Fibroblast of skin of left quadriceps (primary cell): ENCODE data around the gene RWDD4.

ENCODE experiments used
- DNase-seq, 2 experiments: peaks; one replicate each; pipeline ENCODE4 v3.0.0-alpha.2; 2013; ENCODE audit warnings: low read depth in 2 of 2

RWDD4 gene

DNA sequence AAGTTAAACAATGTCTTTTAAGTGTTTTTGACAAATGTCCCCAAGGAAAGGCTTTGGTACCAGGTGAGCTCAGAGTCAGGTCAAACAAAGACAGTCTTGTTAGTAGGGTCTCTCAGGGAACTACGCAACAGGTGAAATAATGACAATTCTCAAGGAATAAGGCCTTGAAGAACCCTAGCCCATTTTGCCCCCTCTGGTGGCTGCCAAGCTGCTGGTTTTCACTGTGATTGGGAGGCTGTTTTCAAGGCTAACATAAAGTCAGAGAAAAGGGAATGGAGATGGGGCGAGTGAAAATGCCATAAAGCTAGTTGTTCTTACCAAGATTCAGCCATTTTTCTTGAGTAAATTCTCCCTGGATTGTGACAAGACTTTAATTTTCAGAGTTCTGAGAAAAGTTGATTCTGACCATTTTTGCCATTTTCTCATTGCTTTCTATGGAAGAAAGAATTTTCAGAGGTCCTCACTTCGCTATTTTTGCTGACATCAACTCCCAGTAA lies 58.7 kb downstream of the RWDD4 start:
- no peak for DNase-seq

DNA sequence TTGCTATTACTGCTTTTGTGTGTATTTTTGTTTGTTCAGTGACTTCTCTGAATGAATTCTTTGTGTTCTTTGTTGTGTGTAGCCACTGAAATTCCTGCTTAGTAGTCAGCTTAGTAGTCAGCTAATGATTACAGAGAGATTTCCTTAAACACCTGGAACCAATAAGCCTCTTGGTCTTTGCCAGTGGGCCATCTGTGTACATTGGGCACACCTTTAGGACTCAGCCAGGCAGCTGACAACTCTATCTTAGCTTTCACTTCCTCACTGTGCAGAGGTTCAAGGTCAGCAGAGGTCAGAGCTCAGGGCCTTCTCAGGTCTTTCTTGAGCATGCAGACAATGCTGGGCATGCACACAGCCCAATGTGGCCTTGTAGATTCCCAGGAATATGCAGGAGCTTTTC lies 59.3 kb downstream of the RWDD4 start:
- no peak for DNase-seq

- no peak for DNase-seq
These were observed 59.7 kb downstream of the RWDD4 start for GRCh38 chr4:183599284-183599683.

DNA sequence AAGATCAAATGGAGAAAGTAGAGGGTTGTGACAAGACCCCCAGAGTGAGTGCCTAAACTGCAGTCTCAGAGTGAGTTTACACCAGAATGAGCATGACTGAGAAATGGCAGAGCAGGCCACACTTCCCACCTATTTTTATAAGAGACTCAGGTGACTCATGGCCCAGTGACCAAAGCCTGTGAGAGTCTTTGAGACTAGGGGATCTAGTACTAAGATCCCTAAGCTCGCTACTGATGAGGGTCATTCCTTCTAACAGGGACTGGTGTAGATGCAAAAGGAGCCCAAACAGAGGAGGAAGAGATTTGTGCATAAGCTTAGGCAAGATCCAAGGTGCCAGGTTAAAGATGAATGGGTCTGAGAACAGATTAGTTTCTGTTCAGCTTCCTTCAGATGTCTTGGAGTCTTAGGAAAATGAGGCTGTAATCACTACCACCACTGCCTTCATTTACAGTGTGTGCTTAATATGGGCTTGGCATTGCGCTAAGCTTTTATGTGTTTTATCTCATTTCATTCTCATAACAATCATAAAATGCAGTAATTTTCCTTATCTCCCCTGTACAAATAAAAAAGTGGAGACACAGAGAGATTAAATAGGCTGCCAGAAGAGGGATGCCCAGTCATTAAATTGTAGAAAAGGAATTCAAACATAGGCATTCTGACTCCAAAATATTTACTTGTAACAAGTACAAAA lies 62.8 kb downstream of the RWDD4 start:
- DNase-seq = no peak

DNA sequence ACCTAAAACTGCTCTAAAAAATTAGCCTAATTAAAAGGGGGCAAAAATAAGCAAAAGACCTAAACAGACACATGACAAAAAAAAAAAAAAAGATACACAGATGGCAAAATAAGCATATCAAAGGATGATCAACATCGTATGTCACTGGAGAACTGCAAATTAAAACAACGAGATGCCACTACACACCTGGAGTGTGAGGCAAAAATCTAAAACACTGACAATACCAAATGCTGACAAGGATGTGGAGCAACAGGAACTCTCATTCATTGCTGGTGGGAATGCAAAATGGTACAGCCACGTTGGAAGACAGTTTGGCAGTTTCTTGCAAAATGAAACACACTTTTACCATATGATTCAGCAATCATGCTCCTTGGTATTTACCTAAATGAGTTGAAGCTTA lies 64.2 kb downstream of the RWDD4 start:
- DNase-seq = no peak

- no peak for DNase-seq
These were observed 67.7 kb downstream of the RWDD4 start for GRCh38 chr4:183591301-183591700.
